ENCODE measurements around the gene CHN2. TPM values are rescaled to one million over a fixed set of nuclear protein-coding genes. Genes with fewer than 3 reads are reported as not detected.

Gene CHN2
- polyA plus RNA-seq, 2 of the 4 experiments (the other 2 are of a cell fraction) = 0.06 TPM; not detected in 1

GRCh38 chr7:29457565-29458011, 263.0 kb downstream of the CHN2 start:
- CTCF ChIA-PET = interaction anchor here (1.1 to 1.4 kb wide), 3 partner anchors 10 to 49 kb away, joined by 3 to 6 read pairs (median 3); no protein-coding TSS in a partner anchor
- FAIRE-seq (no peak), ATAC-seq (no peak), DNase-seq (ENCODE audit: low read depth in 1 of 2, low spot score in 1 of 2) (no peak)
- no peak overlapping the region for H3K27ac ChIP-seq
- TF ChIP-seq HOXB13 (CRISPR knock-in tag; IDR thresholded peaks at IDR 0.05; ENCODE audit: low read depth) (no peak), HOXA7 (CRISPR knock-in tag; IDR thresholded peaks at IDR 0.05) (no peak), CEBPB (IDR thresholded peaks at IDR 0.05) (no peak), POLR2A (IDR thresholded peaks at IDR 0.05; ENCODE audit: low read length) (no peak), RARB (CRISPR knock-in tag; IDR thresholded peaks at IDR 0.05) (no peak), HES2 (IDR thresholded peaks at IDR 0.05) (no peak), HOXB5 (CRISPR knock-in tag; IDR thresholded peaks at IDR 0.05) (no peak), JUN (IDR thresholded peaks at IDR 0.05) (no peak), PBX3 (IDR thresholded peaks at IDR 0.05) (no peak)
- TF ChIP-seq, protein P1, sequence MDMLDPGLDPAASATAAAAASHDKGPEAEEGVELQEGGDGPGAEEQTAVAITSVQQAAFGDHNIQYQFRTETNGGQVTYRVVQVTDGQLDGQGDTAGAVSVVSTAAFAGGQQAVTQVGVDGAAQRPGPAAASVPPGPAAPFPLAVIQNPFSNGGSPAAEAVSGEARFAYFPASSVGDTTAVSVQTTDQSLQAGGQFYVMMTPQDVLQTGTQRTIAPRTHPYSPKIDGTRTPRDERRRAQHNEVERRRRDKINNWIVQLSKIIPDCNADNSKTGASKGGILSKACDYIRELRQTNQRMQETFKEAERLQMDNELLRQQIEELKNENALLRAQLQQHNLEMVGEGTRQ (IDR thresholded peaks at IDR 0.05) = no peak
- TF ChIP-seq, protein P2, sequence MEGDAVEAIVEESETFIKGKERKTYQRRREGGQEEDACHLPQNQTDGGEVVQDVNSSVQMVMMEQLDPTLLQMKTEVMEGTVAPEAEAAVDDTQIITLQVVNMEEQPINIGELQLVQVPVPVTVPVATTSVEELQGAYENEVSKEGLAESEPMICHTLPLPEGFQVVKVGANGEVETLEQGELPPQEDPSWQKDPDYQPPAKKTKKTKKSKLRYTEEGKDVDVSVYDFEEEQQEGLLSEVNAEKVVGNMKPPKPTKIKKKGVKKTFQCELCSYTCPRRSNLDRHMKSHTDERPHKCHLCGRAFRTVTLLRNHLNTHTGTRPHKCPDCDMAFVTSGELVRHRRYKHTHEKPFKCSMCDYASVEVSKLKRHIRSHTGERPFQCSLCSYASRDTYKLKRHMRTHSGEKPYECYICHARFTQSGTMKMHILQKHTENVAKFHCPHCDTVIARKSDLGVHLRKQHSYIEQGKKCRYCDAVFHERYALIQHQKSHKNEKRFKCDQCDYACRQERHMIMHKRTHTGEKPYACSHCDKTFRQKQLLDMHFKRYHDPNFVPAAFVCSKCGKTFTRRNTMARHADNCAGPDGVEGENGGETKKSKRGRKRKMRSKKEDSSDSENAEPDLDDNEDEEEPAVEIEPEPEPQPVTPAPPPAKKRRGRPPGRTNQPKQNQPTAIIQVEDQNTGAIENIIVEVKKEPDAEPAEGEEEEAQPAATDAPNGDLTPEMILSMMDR (IDR thresholded peaks at IDR 0.05) = no peak
- TF ChIP-seq, protein P3, sequence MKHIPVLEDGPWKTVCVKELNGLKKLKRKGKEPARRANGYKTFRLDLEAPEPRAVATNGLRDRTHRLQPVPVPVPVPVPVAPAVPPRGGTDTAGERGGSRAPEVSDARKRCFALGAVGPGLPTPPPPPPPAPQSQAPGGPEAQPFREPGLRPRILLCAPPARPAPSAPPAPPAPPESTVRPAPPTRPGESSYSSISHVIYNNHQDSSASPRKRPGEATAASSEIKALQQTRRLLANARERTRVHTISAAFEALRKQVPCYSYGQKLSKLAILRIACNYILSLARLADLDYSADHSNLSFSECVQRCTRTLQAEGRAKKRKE (CRISPR knock-in tag; IDR thresholded peaks at IDR 0.05; ENCODE audit: low read depth) = no peak
- TF ChIP-seq, protein P4, sequence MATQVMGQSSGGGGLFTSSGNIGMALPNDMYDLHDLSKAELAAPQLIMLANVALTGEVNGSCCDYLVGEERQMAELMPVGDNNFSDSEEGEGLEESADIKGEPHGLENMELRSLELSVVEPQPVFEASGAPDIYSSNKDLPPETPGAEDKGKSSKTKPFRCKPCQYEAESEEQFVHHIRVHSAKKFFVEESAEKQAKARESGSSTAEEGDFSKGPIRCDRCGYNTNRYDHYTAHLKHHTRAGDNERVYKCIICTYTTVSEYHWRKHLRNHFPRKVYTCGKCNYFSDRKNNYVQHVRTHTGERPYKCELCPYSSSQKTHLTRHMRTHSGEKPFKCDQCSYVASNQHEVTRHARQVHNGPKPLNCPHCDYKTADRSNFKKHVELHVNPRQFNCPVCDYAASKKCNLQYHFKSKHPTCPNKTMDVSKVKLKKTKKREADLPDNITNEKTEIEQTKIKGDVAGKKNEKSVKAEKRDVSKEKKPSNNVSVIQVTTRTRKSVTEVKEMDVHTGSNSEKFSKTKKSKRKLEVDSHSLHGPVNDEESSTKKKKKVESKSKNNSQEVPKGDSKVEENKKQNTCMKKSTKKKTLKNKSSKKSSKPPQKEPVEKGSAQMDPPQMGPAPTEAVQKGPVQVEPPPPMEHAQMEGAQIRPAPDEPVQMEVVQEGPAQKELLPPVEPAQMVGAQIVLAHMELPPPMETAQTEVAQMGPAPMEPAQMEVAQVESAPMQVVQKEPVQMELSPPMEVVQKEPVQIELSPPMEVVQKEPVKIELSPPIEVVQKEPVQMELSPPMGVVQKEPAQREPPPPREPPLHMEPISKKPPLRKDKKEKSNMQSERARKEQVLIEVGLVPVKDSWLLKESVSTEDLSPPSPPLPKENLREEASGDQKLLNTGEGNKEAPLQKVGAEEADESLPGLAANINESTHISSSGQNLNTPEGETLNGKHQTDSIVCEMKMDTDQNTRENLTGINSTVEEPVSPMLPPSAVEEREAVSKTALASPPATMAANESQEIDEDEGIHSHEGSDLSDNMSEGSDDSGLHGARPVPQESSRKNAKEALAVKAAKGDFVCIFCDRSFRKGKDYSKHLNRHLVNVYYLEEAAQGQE (IDR thresholded peaks at IDR 0.05) = no peak
- POLR2A ChIA-PET = no interaction called here
- H3K9me3 ChIP-seq = no peaks in the 10 kb centered on the region
- WGBS (ENCODE audit: missing lambda C conversion rate) = 66% methylated on average over 7 of the region's 7 CpGs
- no peak overlapping the region for H3K4me3 ChIP-seq
- no peak overlapping the region for H3K4me2 ChIP-seq
- peaks cover 7% of the 10 kb centered on the region; the same call in 1 of the 3 replicates for H3K4me1 ChIP-seq

DNA sequence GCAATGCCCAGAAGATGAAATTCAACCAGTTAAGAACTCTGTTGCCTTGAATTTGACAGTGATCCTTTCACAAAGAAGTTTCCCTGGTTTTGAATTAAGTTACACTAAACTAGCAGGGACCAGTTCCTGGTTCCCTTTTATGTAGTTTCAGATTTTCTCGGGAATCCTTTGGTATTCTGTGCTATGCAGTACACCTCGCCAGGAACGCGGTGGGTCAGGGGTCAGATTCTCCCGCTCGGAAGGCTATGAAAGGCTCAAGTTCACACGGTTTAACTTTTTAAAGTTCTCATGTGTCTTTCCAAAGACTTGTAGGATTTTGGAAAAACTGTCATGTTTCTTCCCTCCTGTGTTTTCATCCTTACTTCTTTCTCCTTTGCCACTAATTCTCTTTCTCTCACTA, 264.4 kb downstream of the CHN2 start:
- POLR2A ChIA-PET = no interaction called here
- DNase-seq (ENCODE audit: low read depth in 1 of 2, low spot score in 1 of 2) = no peak
- FAIRE-seq = no peak
- H3K4me1 ChIP-seq = peaks cover 13% of the 10 kb centered on the region; the same call in 1 of the 3 replicates
- H3K9me3 ChIP-seq = no peaks in the 10 kb centered on the region
- TF ChIP-seq HES2 (IDR thresholded peaks at IDR 0.05) (no peak), ZNF302 (CRISPR knock-in tag; IDR thresholded peaks at IDR 0.05) (no peak), CHD4 (IDR thresholded peaks at IDR 0.05; ENCODE audit: borderline replicate concordance) (no peak), RAD21 (conservative IDR thresholded peaks at IDR 0.05 in 1 of 2, IDR thresholded peaks at IDR 0.05 in 1 of 2) (no peak), EHF (CRISPR knock-in tag; IDR thresholded peaks at IDR 0.05) (no peak), ELK1 (IDR thresholded peaks at IDR 0.05; ENCODE audit: low read depth, low read length) (no peak)
- no peak overlapping the region for H3K4me2 ChIP-seq
- CTCF ChIA-PET = no interaction called here
- ATAC-seq = no peak
- H3K27ac ChIP-seq = no peak overlapping the region
- WGBS (ENCODE audit: missing lambda C conversion rate) = 74% methylated on average over 7 of the region's 7 CpGs
- H3K4me3 ChIP-seq = no peak overlapping the region

Data from A549 (cell line).